ENCODE data around the gene LUZP1. TPM values are rescaled to one million over a fixed set of nuclear protein-coding genes. Genes with fewer than 3 reads are reported as not detected.
"Not testable (repeated sequence)": the region's sequence is repeated elsewhere in the genome, so short reads cannot be mapped to it uniquely, and the experiment has no call there.

LUZP1 gene
- total and polyA plus RNA-seq, 4 donors = 2.6 to 9.3 (median 5.1) TPM

DNA sequence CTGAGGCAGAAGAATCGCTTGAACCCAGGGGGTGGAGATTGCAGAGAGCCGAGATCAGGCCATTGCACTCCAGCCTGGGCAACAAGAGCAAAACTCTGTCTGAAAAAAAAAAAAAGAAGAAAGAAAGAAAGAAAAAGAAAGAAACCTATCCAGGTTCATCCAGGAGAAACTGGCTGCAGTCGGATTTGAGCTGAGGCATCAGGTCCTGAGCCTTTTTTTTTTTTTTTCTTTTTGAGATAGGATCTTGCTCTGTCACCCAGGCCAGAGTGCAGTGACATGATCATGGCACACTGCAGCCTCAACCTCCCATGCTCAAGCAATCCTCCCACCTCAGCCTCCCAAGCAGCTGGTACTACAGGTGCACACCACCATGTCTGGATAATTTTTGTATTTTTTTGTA, 22.5 kb upstream of the LUZP1 start:
- Histone ChIP-seq H3K4me1 (ENCODE audit: control insufficient read depth in 4 of 4, insufficient read depth in 4 of 4, low read length in 3 of 4) (peaks cover 0 to 12% (median 5%) of the 10 kb centered on the region in 4 donors), H3K9me3 (ENCODE audit: control insufficient read depth in 4 of 4, low read length in 3 of 4) (no peaks in the 10 kb centered on the region), H3K36me3 (ENCODE audit: control insufficient read depth in 4 of 4, insufficient read depth in 3 of 4, low read depth in 1 of 4, low read length in 3 of 4) (no peaks in the 10 kb centered on the region), H3K27me3 (ENCODE audit: control insufficient read depth in 4 of 4, insufficient read depth in 4 of 4, low read length in 3 of 4) (no peaks in the 10 kb centered on the region), H3K9ac (ENCODE audit: low read depth in 1 of 2, low read length in 2 of 2) (no peak overlapping the region), H3K27ac (ENCODE audit: low read depth in 1 of 2, low read length in 2 of 2) (no peak overlapping the region), H3K4me3 (ENCODE audit: low read depth in 1 of 3, low read length in 3 of 3) (no peak overlapping the region)
- no peak for DNase-seq (ENCODE audit: low spot score)
- TF ChIP-seq GABPA (IDR thresholded peaks at IDR 0.05 in 1 of 2, conservative IDR thresholded peaks at IDR 0.05 in 1 of 2) (no peak), RAD21 (IDR thresholded peaks at IDR 0.05) (no peak), TAF1 (conservative IDR thresholded peaks at IDR 0.05) (no peak), JUND (IDR thresholded peaks at IDR 0.05) (no peak), NR2F2 (IDR thresholded peaks at IDR 0.05) (no peak)
- TF ChIP-seq, protein P1, sequence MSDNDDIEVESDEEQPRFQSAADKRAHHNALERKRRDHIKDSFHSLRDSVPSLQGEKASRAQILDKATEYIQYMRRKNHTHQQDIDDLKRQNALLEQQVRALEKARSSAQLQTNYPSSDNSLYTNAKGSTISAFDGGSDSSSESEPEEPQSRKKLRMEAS (IDR thresholded peaks at IDR 0.05) = no peak
- WGBS = 93% methylated on average over 3 of the region's 3 CpGs

DNA sequence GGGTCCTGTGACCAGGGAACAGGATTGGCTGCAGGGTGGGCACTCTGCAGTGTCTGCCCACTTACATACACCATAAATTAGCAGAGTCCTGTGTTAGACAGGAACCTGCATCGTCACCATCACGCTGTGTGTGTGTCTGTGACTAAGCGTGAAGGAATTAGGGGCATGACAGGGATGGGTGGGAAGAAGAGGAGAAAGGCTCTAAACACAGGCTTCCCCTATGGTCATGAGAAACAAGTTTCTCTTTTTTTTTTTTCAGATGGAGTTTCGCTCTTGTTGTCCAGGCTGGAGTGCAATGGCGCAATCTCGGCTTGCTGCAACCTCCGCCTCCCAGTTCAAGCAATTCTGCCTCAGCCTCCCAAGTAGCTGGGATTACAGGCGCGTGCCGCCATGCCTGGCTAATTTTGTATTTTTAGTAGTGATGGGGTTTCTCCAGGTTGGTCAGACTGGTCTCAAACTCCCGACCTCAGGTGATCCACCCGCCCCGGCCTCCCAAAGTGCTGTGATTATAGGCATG, 20.3 kb upstream of the LUZP1 start:
- DNase-seq (ENCODE audit: low spot score); H3K9me3 ChIP-seq (ENCODE audit: control insufficient read depth in 4 of 4, low read length in 3 of 4); H3K9ac ChIP-seq (ENCODE audit: low read depth in 1 of 2, low read length in 2 of 2); H3K4me3 ChIP-seq (ENCODE audit: low read depth in 1 of 3, low read length in 3 of 3); H3K27me3 ChIP-seq (ENCODE audit: control insufficient read depth in 4 of 4, insufficient read depth in 4 of 4, low read length in 3 of 4); H3K36me3 ChIP-seq (ENCODE audit: control insufficient read depth in 4 of 4, insufficient read depth in 3 of 4, low read depth in 1 of 4, low read length in 3 of 4); H3K27ac ChIP-seq (ENCODE audit: low read depth in 1 of 2, low read length in 2 of 2): not testable (repeated sequence)
- H3K4me1 ChIP-seq (ENCODE audit: control insufficient read depth in 4 of 4, insufficient read depth in 4 of 4, low read length in 3 of 4) = peaks cover 0 to 16% (median 5%) of the 10 kb centered on the region in 4 donors
- WGBS = 95% methylated on average over 13 of the region's 13 CpGs

DNA sequence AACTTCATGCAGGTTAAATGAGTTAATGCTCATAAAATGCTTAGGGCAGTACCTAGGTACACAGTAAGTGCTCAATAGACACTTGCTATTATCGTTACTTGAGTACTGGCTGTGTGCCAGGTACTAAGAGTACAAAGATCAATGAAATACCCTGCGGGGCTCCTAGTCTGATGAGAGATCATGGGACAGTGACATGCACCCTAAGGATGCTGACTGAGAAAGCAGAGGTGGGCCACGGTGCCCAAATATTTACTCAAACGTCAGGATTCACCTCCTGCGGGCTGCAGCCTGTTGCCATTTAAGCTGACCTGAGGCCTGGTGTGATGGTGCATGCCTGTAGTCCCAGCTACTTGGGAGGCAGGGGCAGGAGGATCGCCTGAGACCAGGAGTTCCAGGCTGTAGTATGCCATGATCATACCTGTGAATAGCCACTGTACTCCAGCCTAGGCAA, 19.8 kb upstream of the LUZP1 start:
- no peak overlapping the region for H3K9ac ChIP-seq (ENCODE audit: low read depth in 1 of 2, low read length in 2 of 2)
- peaks cover 0 to 16% (median 5%) of the 10 kb centered on the region in 4 donors for H3K4me1 ChIP-seq (ENCODE audit: control insufficient read depth in 4 of 4, insufficient read depth in 4 of 4, low read length in 3 of 4)
- no peaks in the 10 kb centered on the region for H3K27me3 ChIP-seq (ENCODE audit: control insufficient read depth in 4 of 4, insufficient read depth in 4 of 4, low read length in 3 of 4)
- no peak for DNase-seq (ENCODE audit: low spot score)
- TF ChIP-seq JUND (IDR thresholded peaks at IDR 0.05) (no peak), HNF4G (IDR thresholded peaks at IDR 0.05) (no peak), GABPA (IDR thresholded peaks at IDR 0.05 in 1 of 2, conservative IDR thresholded peaks at IDR 0.05 in 1 of 2) (no peak), FOXA2 (IDR thresholded peaks at IDR 0.05) (no peak), RAD21 (IDR thresholded peaks at IDR 0.05) (no peak), HNF4A (conservative IDR thresholded peaks at IDR 0.05) (no peak)
- TF ChIP-seq, protein P2, sequence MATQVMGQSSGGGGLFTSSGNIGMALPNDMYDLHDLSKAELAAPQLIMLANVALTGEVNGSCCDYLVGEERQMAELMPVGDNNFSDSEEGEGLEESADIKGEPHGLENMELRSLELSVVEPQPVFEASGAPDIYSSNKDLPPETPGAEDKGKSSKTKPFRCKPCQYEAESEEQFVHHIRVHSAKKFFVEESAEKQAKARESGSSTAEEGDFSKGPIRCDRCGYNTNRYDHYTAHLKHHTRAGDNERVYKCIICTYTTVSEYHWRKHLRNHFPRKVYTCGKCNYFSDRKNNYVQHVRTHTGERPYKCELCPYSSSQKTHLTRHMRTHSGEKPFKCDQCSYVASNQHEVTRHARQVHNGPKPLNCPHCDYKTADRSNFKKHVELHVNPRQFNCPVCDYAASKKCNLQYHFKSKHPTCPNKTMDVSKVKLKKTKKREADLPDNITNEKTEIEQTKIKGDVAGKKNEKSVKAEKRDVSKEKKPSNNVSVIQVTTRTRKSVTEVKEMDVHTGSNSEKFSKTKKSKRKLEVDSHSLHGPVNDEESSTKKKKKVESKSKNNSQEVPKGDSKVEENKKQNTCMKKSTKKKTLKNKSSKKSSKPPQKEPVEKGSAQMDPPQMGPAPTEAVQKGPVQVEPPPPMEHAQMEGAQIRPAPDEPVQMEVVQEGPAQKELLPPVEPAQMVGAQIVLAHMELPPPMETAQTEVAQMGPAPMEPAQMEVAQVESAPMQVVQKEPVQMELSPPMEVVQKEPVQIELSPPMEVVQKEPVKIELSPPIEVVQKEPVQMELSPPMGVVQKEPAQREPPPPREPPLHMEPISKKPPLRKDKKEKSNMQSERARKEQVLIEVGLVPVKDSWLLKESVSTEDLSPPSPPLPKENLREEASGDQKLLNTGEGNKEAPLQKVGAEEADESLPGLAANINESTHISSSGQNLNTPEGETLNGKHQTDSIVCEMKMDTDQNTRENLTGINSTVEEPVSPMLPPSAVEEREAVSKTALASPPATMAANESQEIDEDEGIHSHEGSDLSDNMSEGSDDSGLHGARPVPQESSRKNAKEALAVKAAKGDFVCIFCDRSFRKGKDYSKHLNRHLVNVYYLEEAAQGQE (IDR thresholded peaks at IDR 0.05) = no peak
- TF ChIP-seq, protein P1 (IDR thresholded peaks at IDR 0.05) = no peak
- TF ChIP-seq, protein P3, sequence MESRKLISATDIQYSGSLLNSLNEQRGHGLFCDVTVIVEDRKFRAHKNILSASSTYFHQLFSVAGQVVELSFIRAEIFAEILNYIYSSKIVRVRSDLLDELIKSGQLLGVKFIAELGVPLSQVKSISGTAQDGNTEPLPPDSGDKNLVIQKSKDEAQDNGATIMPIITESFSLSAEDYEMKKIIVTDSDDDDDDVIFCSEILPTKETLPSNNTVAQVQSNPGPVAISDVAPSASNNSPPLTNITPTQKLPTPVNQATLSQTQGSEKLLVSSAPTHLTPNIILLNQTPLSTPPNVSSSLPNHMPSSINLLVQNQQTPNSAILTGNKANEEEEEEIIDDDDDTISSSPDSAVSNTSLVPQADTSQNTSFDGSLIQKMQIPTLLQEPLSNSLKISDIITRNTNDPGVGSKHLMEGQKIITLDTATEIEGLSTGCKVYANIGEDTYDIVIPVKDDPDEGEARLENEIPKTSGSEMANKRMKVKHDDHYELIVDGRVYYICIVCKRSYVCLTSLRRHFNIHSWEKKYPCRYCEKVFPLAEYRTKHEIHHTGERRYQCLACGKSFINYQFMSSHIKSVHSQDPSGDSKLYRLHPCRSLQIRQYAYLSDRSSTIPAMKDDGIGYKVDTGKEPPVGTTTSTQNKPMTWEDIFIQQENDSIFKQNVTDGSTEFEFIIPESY (IDR thresholded peaks at IDR 0.05) = no peak
- no peaks in the 10 kb centered on the region for H3K9me3 ChIP-seq (ENCODE audit: control insufficient read depth in 4 of 4, low read length in 3 of 4)
- H3K36me3 ChIP-seq (ENCODE audit: control insufficient read depth in 4 of 4, insufficient read depth in 3 of 4, low read depth in 1 of 4, low read length in 3 of 4) = no peaks in the 10 kb centered on the region
- no peak overlapping the region for H3K4me3 ChIP-seq (ENCODE audit: low read depth in 1 of 3, low read length in 3 of 3)
- 45% methylated on average over 6 of the region's 6 CpGs for WGBS
- no peak overlapping the region for H3K27ac ChIP-seq (ENCODE audit: low read depth in 1 of 2, low read length in 2 of 2)

All from liver (tissue), 9 donors.